ENCODE data around the gene TAF5L. TPM values are rescaled to one million over a fixed set of nuclear protein-coding genes. Genes with fewer than 3 reads are reported as not detected.

Gene TAF5L
- total RNA-seq, 1 donor from 2014 or later: 28.4 TPM

Other genes with a start within 250 kb of the TAF5L start
- not detected in 2 replicates for gene ACTA1, start 192.0 kb downstream of the TAF5L start, total RNA-seq
- 25.7 and 27.8 TPM in 2 replicates for gene NUP133, start 117.8 kb downstream of the TAF5L start, total RNA-seq
- 16.6 and 24.2 TPM in 2 replicates for gene ABCB10, start 67.4 kb downstream of the TAF5L start, total RNA-seq
- gene URB2, start 125 bp upstream of the TAF5L start, total RNA-seq: 6.1 and 10.7 TPM in 2 replicates